ENCODE measurements around the gene SCN9A. TPM values are rescaled to one million over a fixed set of nuclear protein-coding genes. Genes with fewer than 3 reads are reported as not detected.
A peak's percentile ranks its signal among the peaks of the same experiment; 100 is the strongest.

The SCN9A gene
- 6.1 and 6.2 TPM in 2 replicates for total RNA-seq (2021; fragmentation: NEBNext Ultra II Directional; extraction: Animal tissue kit (Norgen Biotek cat#: 25700))
- 1.6 and 2.0 TPM in 2 replicates for polyA plus RNA-seq (2011; rRNA removed)
- polyA plus RNA-seq (2011; cell fraction: cytosol; rRNA removed) = 2.3 TPM
- polyA plus RNA-seq (2011; cell fraction: nucleus; rRNA removed) = 4.0 TPM
- polyA plus RNA-seq (2012, experiment 1 of 2) = 1.0 to 4.0 TPM (median 2.1 TPM) in 4 replicates
- 0.18 TPM for polyA plus RNA-seq (2012, experiment 2 of 2)
- polyA plus RNA-seq (2013, experiment 1 of 2) = 6.0 TPM
- polyA plus RNA-seq (2013, experiment 2 of 2) = 5.2 TPM
- polyA minus RNA-seq (2011; rRNA and poly(A)+ RNA removed) = 13.7 and 15.7 TPM in 2 replicates
- polyA minus RNA-seq (2011; cell fraction: cytosol; rRNA and poly(A)+ RNA removed) = 4.3 TPM
- 17.8 TPM for polyA minus RNA-seq (2011; cell fraction: nucleus; rRNA and poly(A)+ RNA removed)
- long read RNA-seq, experiment 1, partial matches to known transcripts = 0 of 1 reads
- long read RNA-seq, experiment 1, other reads (novel, unspliced or antisense) = 1 of 1 reads
- long read RNA-seq, experiment 2, partial matches to known transcripts = 0 of 1 reads
- long read RNA-seq, experiment 2, other reads (novel, unspliced or antisense) = 0 of 1 reads

DNA sequence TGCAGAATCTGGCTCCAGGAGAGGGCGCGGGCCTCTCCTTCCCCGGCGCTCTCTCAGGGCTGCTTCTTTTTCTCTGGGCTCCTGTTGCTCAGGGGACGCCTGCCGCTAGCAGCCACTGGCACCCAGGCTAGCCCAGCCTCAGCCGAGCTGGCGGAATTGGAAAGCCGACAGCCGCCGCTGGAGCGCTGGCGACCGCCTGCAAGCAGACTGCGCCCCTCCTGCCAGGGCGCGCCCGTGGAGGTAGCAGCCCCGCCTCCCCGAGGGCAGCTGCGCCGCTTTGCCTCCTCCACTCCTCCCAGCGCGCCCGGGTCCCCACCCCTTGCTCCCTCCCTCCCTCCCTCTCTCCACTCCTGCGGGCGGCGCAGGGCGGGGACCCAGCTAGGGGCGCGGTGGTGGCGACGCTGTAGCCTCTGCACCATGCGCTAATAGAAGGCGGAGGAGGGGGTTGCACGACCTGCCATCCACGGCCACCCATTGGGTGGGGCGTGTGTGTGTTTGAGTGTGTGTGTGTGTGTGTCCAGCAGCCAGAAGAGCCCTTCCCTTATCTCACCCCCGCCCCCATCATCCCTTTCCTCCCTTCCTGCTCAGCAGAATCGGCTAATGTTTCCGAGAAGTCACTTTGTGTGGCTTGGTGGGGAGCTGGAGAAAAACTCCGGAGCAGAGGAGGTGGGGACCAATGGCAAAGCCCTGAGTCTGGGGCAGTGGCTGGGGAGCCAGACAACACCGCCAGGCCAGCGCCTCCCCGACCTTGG lies at the start of gene SCN9A:
SCN9A (minus strand) TSS at position 209 of the 752 bp plus-strand sequence. CDS start 64,188 bp downstream, outside the sequence.
- H2AK5ac ChIP-seq (ENCODE audit: low read depth, low read length) = no peak within 1 kb of the TSS
- peaks cover 13% of the 10 kb centered on the region for H3K23me2 ChIP-seq (ENCODE audit: low read depth, low read length)
- H2BK120ac ChIP-seq (replicated peaks; ENCODE audit: low read depth, low read length) = no peak within 1 kb of the TSS
- H3K4me3 ChIP-seq (ENCODE audit: extremely low read depth in 1 of 4, insufficient read depth in 2 of 4, low read depth in 3 of 4, low read length in 4 of 4) = peak within 1 kb of the TSS; percentile 75 to 87 (median 80)
- no peak within 1 kb of the TSS for H3K14ac ChIP-seq (ENCODE audit: insufficient read length)
- no peak within 1 kb of the TSS for H4K91ac ChIP-seq (replicated peaks; ENCODE audit: insufficient read length, low read length)
- no peaks in the 10 kb centered on the region; a peak in 1 of 7 replicates for H3K27me3 ChIP-seq (replicated peaks in 1 of 4; ENCODE audit: control insufficient read depth in 3 of 4, extremely low read depth in 1 of 4, insufficient read depth in 3 of 4, low read length in 3 of 4)
- ChIA-PET POLR2A (ENCODE audit: partially characterized antibody) (interaction anchor here (1.2 kb wide), 1 partner anchor 10 kb away, joined by 3 read pairs; no protein-coding TSS in a partner anchor), CTCF (ENCODE audit: partially characterized antibody) (interaction anchor here (0.6 to 2.6 kb wide), 8 partner anchors 9 to 197 kb away, joined by 3 to 15 read pairs (median 4); no protein-coding TSS in a partner anchor)
- H3K18ac ChIP-seq (ENCODE audit: extremely low read depth, low read length) = peak within 1 kb of the TSS; percentile 4; the same call in 1 of the 2 replicates
- H2BK5ac ChIP-seq (ENCODE audit: low read depth, low read length) = peak within 1 kb of the TSS; percentile 79; the same call in 1 of the 2 replicates
- peak within 1 kb of the TSS; percentile 76; the same call in 1 of the 2 replicates for H4K8ac ChIP-seq (ENCODE audit: extremely low read depth, insufficient read depth, low read length)
- H4K5ac ChIP-seq (ENCODE audit: insufficient read length, low read depth, low read length) = peak within 1 kb of the TSS; percentile 20
- peak within 1 kb of the TSS; percentile 8 to 23 (median 14); a peak in 5 of 7 replicates for H3K9ac ChIP-seq (replicated peaks in 1 of 4; ENCODE audit: extremely low read depth in 1 of 4, low read depth in 3 of 4, low read length in 3 of 4)
- H2AFZ ChIP-seq (ENCODE audit: low read length) = peak within 1 kb of the TSS; percentile 99
- WGBS, 2 experiments (ENCODE audit: extremely low coverage in 1 of 2, insufficient coverage in 1 of 2, insufficient read length in 1 of 2, insufficient replicate concordance in 2 of 2, low coverage in 1 of 2, low lambda C conversion rate in 2 of 2, missing lambda C conversion rate in 1 of 2) = 2% methylated on average over 19 of the region's 45 CpGs; no CpG with 5 or more reads in 1 of the 2 experiments
- no peak for FAIRE-seq
- no peak within 1 kb of the TSS for H2BK12ac ChIP-seq (ENCODE audit: low read depth, low read length)
- no peak within 1 kb of the TSS for H3K23ac ChIP-seq (ENCODE audit: insufficient read length)
- H3K4me1 ChIP-seq (replicated peaks in 1 of 4; ENCODE audit: control insufficient read depth in 3 of 4, insufficient read depth in 4 of 4, low read length in 3 of 4) = peaks cover 0 to 13% (median 9%) of the 10 kb centered on the region in 4 experiments; a peak in 5 of 7 replicates
- H3K27ac ChIP-seq (ENCODE audit: low read depth, low read length) = no peak within 1 kb of the TSS
- no peaks in the 10 kb centered on the region for H4K20me1 ChIP-seq (replicated peaks in 1 of 2; ENCODE audit: control insufficient read depth in 1 of 2, insufficient read depth in 2 of 2, low read length in 2 of 2)
- H2BK20ac ChIP-seq (ENCODE audit: low read length) = no peak within 1 kb of the TSS; the same call in 1 of the 2 replicates
- H3K4ac ChIP-seq (replicated peaks; ENCODE audit: insufficient read length, low read depth, low read length) = no peak within 1 kb of the TSS
- no peaks in the 10 kb centered on the region for H3K79me1 ChIP-seq (ENCODE audit: low read depth, low read length)
- H3K4me2 ChIP-seq (ENCODE audit: insufficient read depth in 1 of 2, low read depth in 2 of 2, low read length in 2 of 2) = peak within 1 kb of the TSS; percentile 75 to 78
- peak; percentile 67 to 85 for DNase-seq (ENCODE audit: low read depth in 1 of 2, low spot score in 2 of 2)
- no peaks in the 10 kb centered on the region for H3K9me3 ChIP-seq (ENCODE audit: insufficient read depth in 2 of 2, low read depth in 1 of 2, low read length in 1 of 2)
- no peak within 1 kb of the TSS for H3K56ac ChIP-seq (replicated peaks; ENCODE audit: insufficient read length, low read depth, low read length)
- H2BK15ac ChIP-seq (ENCODE audit: low read length) = peak within 1 kb of the TSS; percentile 36; the same call in 1 of the 2 replicates
- no peaks in the 10 kb centered on the region for H3K79me2 ChIP-seq (ENCODE audit: control insufficient read depth in 1 of 2, insufficient read depth in 2 of 2, low read length in 2 of 2)
- H3K36me3 ChIP-seq (ENCODE audit: control insufficient read depth in 2 of 4, insufficient read depth in 4 of 4, low read length in 3 of 4) = no peaks in the 10 kb centered on the region
- TF ChIP-seq TBP (IDR thresholded peaks at IDR 0.05; ENCODE audit: low read depth, low read length) (peak; percentile 22; the same call in 1 of the 2 replicates), RAD21 (IDR thresholded peaks at IDR 0.05 in 1 of 2, conservative IDR thresholded peaks at IDR 0.05 in 1 of 2; ENCODE audit: low read depth in 2 of 2, low read length in 2 of 2) (peak in 1 of 2 experiments; percentile 24; a peak in 2 of 4 replicates), CBX8 (IDR thresholded peaks at IDR 0.05; ENCODE audit: borderline replicate concordance, low read depth, low read length) (no peak), TAF7 (optimal IDR thresholded peaks at IDR 0.05; ENCODE audit: borderline replicate concordance, low read depth, low read length) (peak; percentile 39), HDAC2 (IDR thresholded peaks at IDR 0.05; ENCODE audit: borderline replicate concordance in 1 of 2, low read depth in 2 of 2, low read length in 2 of 2) (peak; percentile 50 to 88; a peak in 3 of 4 replicates), POLR2A (IDR thresholded peaks at IDR 0.05; ENCODE audit: control extremely low read depth in 1 of 2, low read depth in 2 of 2, low read length in 2 of 2) (peak in 1 of 2 experiments; percentile 36; a peak in 1 of 3 replicates), CREB1 (IDR thresholded peaks at IDR 0.05) (peak; percentile 80), CTBP2 (IDR thresholded peaks at IDR 0.05; ENCODE audit: borderline replicate concordance, insufficient read depth, insufficient read length, low read length) (peak; percentile 79)

All from H1 (cell line).